ENCODE results near the gene ATP2A1.

DNA sequence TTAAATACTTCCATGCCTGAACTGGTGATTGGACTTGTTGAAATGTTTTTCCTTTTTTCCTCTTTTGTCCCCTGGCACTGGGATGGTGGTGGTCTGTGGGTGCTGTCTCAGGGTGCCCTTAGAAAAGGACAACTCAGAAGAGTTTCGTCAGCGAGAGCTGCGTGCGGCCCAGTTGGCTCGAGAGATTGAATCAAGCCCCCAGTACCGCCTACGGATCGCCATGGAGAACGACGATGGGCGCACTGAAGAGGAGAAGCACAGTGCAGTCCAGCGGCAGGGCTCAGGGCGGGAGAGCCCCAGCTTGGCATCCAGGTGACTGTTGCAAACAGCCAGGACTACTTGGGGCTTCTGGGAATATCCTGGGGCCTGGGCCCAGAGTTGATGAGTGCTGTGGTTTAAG, 48.5 kb upstream of the ATP2A1 start:
- TF ChIP-seq DNMT1 (CRISPR knock-in tag; IDR thresholded peaks at IDR 0.05) (no peak), ZNF605 (CRISPR knock-in tag; IDR thresholded peaks at IDR 0.05) (no peak), EP300 (IDR thresholded peaks at IDR 0.05; ENCODE audit: low read depth in 2 of 2, low read length in 2 of 2) (no peak), EP300 (CRISPR knock-in tag; IDR thresholded peaks at IDR 0.05; ENCODE audit: borderline replicate concordance) (no peak)
- TF ChIP-seq, protein P1, sequence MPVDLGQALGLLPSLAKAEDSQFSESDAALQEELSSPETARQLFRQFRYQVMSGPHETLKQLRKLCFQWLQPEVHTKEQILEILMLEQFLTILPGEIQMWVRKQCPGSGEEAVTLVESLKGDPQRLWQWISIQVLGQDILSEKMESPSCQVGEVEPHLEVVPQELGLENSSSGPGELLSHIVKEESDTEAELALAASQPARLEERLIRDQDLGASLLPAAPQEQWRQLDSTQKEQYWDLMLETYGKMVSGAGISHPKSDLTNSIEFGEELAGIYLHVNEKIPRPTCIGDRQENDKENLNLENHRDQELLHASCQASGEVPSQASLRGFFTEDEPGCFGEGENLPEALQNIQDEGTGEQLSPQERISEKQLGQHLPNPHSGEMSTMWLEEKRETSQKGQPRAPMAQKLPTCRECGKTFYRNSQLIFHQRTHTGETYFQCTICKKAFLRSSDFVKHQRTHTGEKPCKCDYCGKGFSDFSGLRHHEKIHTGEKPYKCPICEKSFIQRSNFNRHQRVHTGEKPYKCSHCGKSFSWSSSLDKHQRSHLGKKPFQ (CRISPR knock-in tag; IDR thresholded peaks at IDR 0.05; ENCODE audit: insufficient replicate concordance), result no peak
- TF ChIP-seq, protein P2, sequence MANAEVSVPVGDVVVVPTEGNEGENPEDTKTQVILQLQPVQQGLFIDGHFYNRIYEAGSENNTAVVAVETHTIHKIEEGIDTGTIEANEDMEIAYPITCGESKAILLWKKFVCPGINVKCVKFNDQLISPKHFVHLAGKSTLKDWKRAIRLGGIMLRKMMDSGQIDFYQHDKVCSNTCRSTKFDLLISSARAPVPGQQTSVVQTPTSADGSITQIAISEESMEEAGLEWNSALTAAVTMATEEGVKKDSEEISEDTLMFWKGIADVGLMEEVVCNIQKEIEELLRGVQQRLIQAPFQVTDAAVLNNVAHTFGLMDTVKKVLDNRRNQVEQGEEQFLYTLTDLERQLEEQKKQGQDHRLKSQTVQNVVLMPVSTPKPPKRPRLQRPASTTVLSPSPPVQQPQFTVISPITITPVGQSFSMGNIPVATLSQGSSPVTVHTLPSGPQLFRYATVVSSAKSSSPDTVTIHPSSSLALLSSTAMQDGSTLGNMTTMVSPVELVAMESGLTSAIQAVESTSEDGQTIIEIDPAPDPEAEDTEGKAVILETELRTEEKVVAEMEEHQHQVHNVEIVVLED (CRISPR knock-in tag; IDR thresholded peaks at IDR 0.05; ENCODE audit: borderline replicate concordance), result no peak

Data from HepG2 (cell line).